Mesenteric fat pad (tissue), 1 donor: Measurements from ENCODE around the gene DPM1. TPM values are rescaled to one million over a fixed set of nuclear protein-coding genes. Genes with fewer than 3 reads are reported as not detected.

ENCODE experiments used
- DNase-seq: peaks from one replicate; pipeline ENCODE4 v3.0.0-alpha.2; 2020; ENCODE audit warnings: low spot score
- total RNA-seq: library from RNA; stranded (reverse); fragmentation: NEBNext Ultra II Directional; extraction: Animal tissue kit (Norgen Biotek cat#: 25700); gene quantifications from one replicate; pipeline ENCODE4 v1.2.1, GENCODE V29; 2021
- donor health status: DM: yes; HTN: yes; CAD: no.

DPM1 gene
- total RNA-seq, 1 donor from 2014 or later = 34.2 TPM

- DNase-seq = no peak
Observed at GRCh38 chr20:50900261-50900660, 58.1 kb downstream of the DPM1 start.

- no peak for DNase-seq
Observed at GRCh38 chr20:50898475-50898874, 59.9 kb downstream of the DPM1 start.

- DNase-seq = no peak
Observed at GRCh38 chr20:50895111-50895830, 63.1 kb downstream of the DPM1 start.

- no peak for DNase-seq
Observed at GRCh38 chr20:50893620-50894019, 64.7 kb downstream of the DPM1 start.

GRCh38 chr20:50892394-50892793 lies 65.9 kb downstream of the DPM1 start:
- DNase-seq = no peak

- DNase-seq = no peak
Observed at GRCh38 chr20:50891138-50891537, 67.2 kb downstream of the DPM1 start.

GRCh38 chr20:50887576-50887975 lies 70.8 kb downstream of the DPM1 start:
- no peak for DNase-seq

GRCh38 chr20:50886184-50886790 lies 72.0 kb downstream of the DPM1 start:
- no peak for DNase-seq

GRCh38 chr20:50885781-50886180 lies 72.6 kb downstream of the DPM1 start:
- DNase-seq = no peak

- DNase-seq = no peak
Observed at GRCh38 chr20:50885068-50885467, 73.3 kb downstream of the DPM1 start.

Other genes starting within 250 kb of the DPM1 start
- 2.0 TPM for gene PARD6B, start 227.0 kb downstream of the DPM1 start, total RNA-seq
- gene BCAS4, start 163.5 kb downstream of the DPM1 start, total RNA-seq = 1.1 TPM
- gene ADNP, start 27.1 kb downstream of the DPM1 start, total RNA-seq = 42.0 TPM
- 3.6 TPM for gene MOCS3, start 286 bp upstream of the DPM1 start, total RNA-seq
- 0.19 TPM for gene KCNG1, start 64.6 kb upstream of the DPM1 start, total RNA-seq